Peyer's patch (tissue), 4 donors: ENCODE results near the gene BCAS3. TPM values are rescaled to one million over a fixed set of nuclear protein-coding genes. Genes with fewer than 3 reads are reported as not detected.

ENCODE experiments used
- DNase-seq, 3 donors: peaks; one replicate each; pipeline ENCODE4 v3.0.0-alpha.2; 2017 to 2019
- H3K27ac ChIP-seq, 4 donors: fragments of 200-600 bp; sonication (generic); one replicate each; pipeline ENCODE4 v1.5.1; 2016 to 2019
- H3K27me3 ChIP-seq, 2 donors: fragments of 200-600 bp; sonication (generic); one replicate each; pipeline ENCODE4 v1.5.1; 2019
- H3K36me3 ChIP-seq, 3 donors: fragments of 200-600 bp; sonication (generic); one replicate each; pipeline ENCODE4 v1.5.1; 2016 to 2019
- H3K4me1 ChIP-seq, 4 donors: fragments of 200-600 bp; sonication (generic); one replicate each; pipeline ENCODE4 v1.5.1; 2016 to 2019
- H3K4me3 ChIP-seq, 4 donors: fragments of 200-600 bp; sonication (generic); 1 replicate in 3 of 4; 2 replicates in 1 of 4; pipeline ENCODE4 v1.5.1; 2016 to 2019; ENCODE audit warnings: mild to moderate bottlenecking in 1 of 4
- H3K9me3 ChIP-seq, 4 donors: fragments of 200-600 bp; sonication (generic); one replicate each; pipeline ENCODE4 v1.5.1; 2016 to 2019; ENCODE audit warnings: mild to moderate bottlenecking in 1 of 4
- CTCF ChIP-seq, 6 experiments: fragments of 450-650 bp in 4 of 6; fragments of 200-600 bp in 2 of 6; sonication (generic) in 1 of 6; IDR thresholded peaks; one replicate each; pipeline ENCODE4 v1.5.1; 2017 to 2019; ENCODE audit warnings: antibody characterized with exemption in 6 of 6, mild to moderate bottlenecking in 3 of 6, moderate library complexity in 1 of 6
- POLR2A ChIP-seq, 2 donors: fragments of 450-650 bp; IDR thresholded peaks; one replicate each; pipeline ENCODE4 v1.5.1; 2017; ENCODE audit warnings: antibody characterized with exemption in 2 of 2, mild to moderate bottlenecking in 2 of 2, moderate library complexity in 2 of 2
- total RNA-seq, 4 donors: library from RNA; depleted of rRNA; stranded (reverse); fragments of >200 nt; gene quantifications; one replicate each; pipeline ENCODE4 v1.1.0, GENCODE V29; 2016

Gene BCAS3
- total RNA-seq, 4 donors from 2014 or later, result 25.7 to 109 (median 57.1) TPM

- TF ChIP-seq CTCF (IDR thresholded peaks at IDR 0.05) (no peak), POLR2A (IDR thresholded peaks at IDR 0.05) (no peak)
- H3K4me1 ChIP-seq, result no peaks in the 10 kb centered on the region
- no peaks in the 10 kb centered on the region for H3K36me3 ChIP-seq
- no peak overlapping the region for H3K4me3 ChIP-seq
- no peaks in the 10 kb centered on the region for H3K27me3 ChIP-seq
- no peaks in the 10 kb centered on the region for H3K9me3 ChIP-seq
- no peak overlapping the region for H3K27ac ChIP-seq
- DNase-seq, result no peak
Measured at GRCh38 chr17:61371179-61371578, 693.5 kb downstream of the BCAS3 start.

GRCh38 chr17:61371606-61372005 lies 694.0 kb downstream of the BCAS3 start:
- Histone ChIP-seq H3K27ac (no peak overlapping the region), H3K4me3 (no peak overlapping the region), H3K27me3 (no peaks in the 10 kb centered on the region), H3K36me3 (no peaks in the 10 kb centered on the region), H3K9me3 (no peaks in the 10 kb centered on the region), H3K4me1 (no peaks in the 10 kb centered on the region)
- no peak for DNase-seq
- TF ChIP-seq CTCF (IDR thresholded peaks at IDR 0.05) (no peak), POLR2A (IDR thresholded peaks at IDR 0.05) (no peak)

- Histone ChIP-seq H3K27me3 (no peaks in the 10 kb centered on the region), H3K9me3 (no peaks in the 10 kb centered on the region), H3K27ac (no peak overlapping the region), H3K4me1 (no peaks in the 10 kb centered on the region), H3K36me3 (no peaks in the 10 kb centered on the region), H3K4me3 (no peak overlapping the region)
- no peak for DNase-seq
- TF ChIP-seq CTCF (IDR thresholded peaks at IDR 0.05) (no peak), POLR2A (IDR thresholded peaks at IDR 0.05) (no peak)
Measured at GRCh38 chr17:61372436-61372835, 694.8 kb downstream of the BCAS3 start.

- H3K27ac ChIP-seq, result no peak overlapping the region
- no peaks in the 10 kb centered on the region for H3K4me1 ChIP-seq
Measured at GRCh38 chr17:61376931-61377838, 699.5 kb downstream of the BCAS3 start.

GRCh38 chr17:61378658-61379456 lies 701.2 kb downstream of the BCAS3 start:
- no peaks in the 10 kb centered on the region for H3K36me3 ChIP-seq
- H3K27ac ChIP-seq, result peak overlapping the region in 1 of 4 donors; percentile 35
- no peaks in the 10 kb centered on the region for H3K4me1 ChIP-seq
- TF ChIP-seq CTCF (IDR thresholded peaks at IDR 0.05) (no peak), POLR2A (IDR thresholded peaks at IDR 0.05) (no peak)
- H3K27me3 ChIP-seq, result no peaks in the 10 kb centered on the region
- no peaks in the 10 kb centered on the region for H3K9me3 ChIP-seq
- peak in 1 of 3 donors; percentile 9 for DNase-seq
- H3K4me3 ChIP-seq, result no peak overlapping the region

More at GRCh38 chr17:61376931-61377838, 699.5 kb downstream of the BCAS3 start:
- no peak for TF ChIP-seq CTCF (IDR thresholded peaks at IDR 0.05)
- TF ChIP-seq POLR2A (IDR thresholded peaks at IDR 0.05), result no peak
- H3K27me3 ChIP-seq, result no peaks in the 10 kb centered on the region
- no peak overlapping the region for H3K4me3 ChIP-seq
- no peaks in the 10 kb centered on the region for H3K36me3 ChIP-seq
- no peaks in the 10 kb centered on the region for H3K9me3 ChIP-seq
- DNase-seq, result peak in 1 of 3 donors; percentile 16
